Activated CD4-positive, alpha-beta memory T cell treated with anti-CD3 and anti-CD28 coated beads, Interleukin-2, amount 10 ng/mL, durations not matched to agents 7 days and 5 days (primary cell): ENCODE data around the gene SIGLEC15. TPM values are rescaled to one million over a fixed set of nuclear protein-coding genes. Genes with fewer than 3 reads are reported as not detected.

Source experiments
- CTCF ChIA-PET: fragments of 350-600 bp; sonication (Branson Sonifier 250); formaldehyde crosslinking; loops from one replicate; lab custom pipeline; 2021; ENCODE audit warnings: antibody characterized with exemption, inconsistent platforms; lab: Charles Lee
- POLR2A ChIA-PET: fragments of 350-600 bp; sonication (Branson Sonifier 250); formaldehyde crosslinking; loops from one replicate; lab custom pipeline; 2021; ENCODE audit warnings: antibody characterized with exemption; lab: Charles Lee
- DNase-seq: peaks from one replicate; pipeline ENCODE4 v3.0.0-alpha.2; 2020
- H3K27ac Mint-ChIP-seq: one replicate; pipeline ENCODE4 v1.8.0; 2021; ENCODE audit warnings: mild to moderate bottlenecking, mixed read lengths
- H3K27me3 Mint-ChIP-seq: one replicate; pipeline ENCODE4 v1.8.0; 2021; ENCODE audit warnings: mixed read lengths
- H3K36me3 Mint-ChIP-seq: one replicate; pipeline ENCODE4 v1.8.0; 2021; ENCODE audit warnings: low read depth, mixed read lengths
- H3K4me1 Mint-ChIP-seq: one replicate; pipeline ENCODE4 v1.8.0; 2021; ENCODE audit warnings: mixed read lengths
- H3K4me3 Mint-ChIP-seq: one replicate; pipeline ENCODE4 v1.8.0; 2021; ENCODE audit warnings: mild to moderate bottlenecking, mixed read lengths
- H3K9me3 Mint-ChIP-seq: one replicate; pipeline ENCODE4 v1.8.0; 2021; ENCODE audit warnings: mixed read lengths
- total RNA-seq, 2 experiments: library from RNA; stranded (reverse); gene quantifications; one replicate each; pipeline ENCODE4 v1.2.3, GENCODE V29; 2021

SIGLEC15 gene
- total RNA-seq, 2 experiments from 2014 or later = not detected

DNA sequence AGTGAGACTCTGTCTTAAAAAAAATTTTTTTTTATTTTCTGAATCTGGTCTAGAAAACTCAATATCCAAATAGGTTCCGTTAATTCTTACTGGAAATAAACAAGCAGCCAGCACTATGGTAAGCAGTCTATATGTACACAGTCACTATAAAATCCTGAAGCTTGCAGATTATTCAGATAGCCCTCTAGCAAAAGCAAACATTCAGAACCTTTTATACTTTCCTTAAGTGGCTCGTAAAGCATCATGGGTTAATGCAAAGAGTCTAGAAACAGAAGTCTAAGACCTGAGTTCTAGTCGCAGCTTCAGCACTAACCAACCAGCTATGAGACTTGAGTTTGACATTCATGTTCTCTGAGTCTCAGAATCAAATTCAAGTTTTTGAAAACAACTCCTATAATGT, 51.9 kb downstream of the SIGLEC15 start:
- peaks cover 65% of the 10 kb centered on the region for H3K36me3 Mint-ChIP-seq
- CTCF ChIA-PET = interaction anchor here (1.6 to 6.6 kb wide), 6 partner anchors 9 to 213 kb away, joined by 4 to 159 read pairs (median 46); partner anchors contain the start of gene SLC14A1
- H3K27me3 Mint-ChIP-seq = no peaks in the 10 kb centered on the region
- POLR2A ChIA-PET = no interaction called here
- H3K9me3 Mint-ChIP-seq = peaks cover 13% of the 10 kb centered on the region
- H3K27ac Mint-ChIP-seq = no peak overlapping the region
- H3K4me3 Mint-ChIP-seq = no peak overlapping the region
- H3K4me1 Mint-ChIP-seq = peaks cover 26% of the 10 kb centered on the region
- DNase-seq = no peak

DNA sequence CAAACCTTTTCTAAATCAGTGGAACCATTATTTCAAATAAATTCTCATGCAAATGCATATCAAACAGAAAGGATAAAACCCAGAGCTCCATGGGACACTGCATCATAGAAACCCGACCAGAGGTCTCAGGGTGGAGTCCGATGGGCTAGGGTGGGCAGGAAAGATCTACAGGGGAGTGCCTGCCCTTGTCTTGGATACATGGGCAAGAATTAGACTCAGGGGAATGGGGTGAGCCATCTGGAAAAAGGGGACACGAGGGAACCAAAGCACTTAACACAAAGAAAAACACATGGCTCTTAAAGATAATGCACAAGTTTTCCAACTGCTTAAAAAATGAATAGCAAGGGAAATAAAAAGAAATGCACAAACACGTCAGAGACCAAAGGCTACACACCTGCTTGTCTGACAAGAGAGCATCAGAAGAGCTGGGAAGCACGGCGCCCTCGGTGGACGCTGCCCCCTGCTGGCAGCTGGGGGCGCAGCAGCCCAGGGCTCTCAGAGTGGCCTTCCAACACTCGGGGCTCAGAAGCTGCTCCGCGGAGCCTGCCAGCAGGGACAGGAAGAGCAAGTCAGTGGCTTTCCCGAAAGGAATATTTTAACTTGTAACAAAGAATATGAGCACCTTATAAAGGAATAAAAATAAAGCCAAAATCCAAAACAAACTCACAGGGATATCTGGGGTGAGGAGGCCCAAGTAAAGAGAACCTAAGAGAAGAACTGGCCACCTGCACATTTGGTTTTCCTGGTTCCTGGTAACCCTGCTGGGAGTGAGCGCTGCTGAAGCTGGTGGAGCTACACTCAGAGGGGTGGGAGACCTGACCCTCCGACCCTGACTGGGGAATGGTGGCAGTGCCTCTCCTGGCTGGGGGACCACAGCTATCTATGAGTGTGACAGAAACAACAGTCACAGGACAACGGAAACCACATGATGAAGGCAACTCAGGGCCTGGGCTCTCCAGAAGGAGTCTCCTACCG, 54.5 kb downstream of the SIGLEC15 start:
- CTCF ChIA-PET = interaction anchor here (0.7 to 6.6 kb wide), 30 partner anchors 9 to 1067 kb away, joined by 3 to 159 read pairs (median 4); partner anchors contain the start of gene SLC14A1
- POLR2A ChIA-PET = no interaction called here
- Mint-ChIP-seq H3K4me1 (peaks cover 11% of the 10 kb centered on the region), H3K27me3 (no peaks in the 10 kb centered on the region), H3K36me3 (peaks cover 47% of the 10 kb centered on the region), H3K4me3 (no peak overlapping the region), H3K9me3 (peaks cover 2% of the 10 kb centered on the region), H3K27ac (no peak overlapping the region)
- peak; percentile 70 for DNase-seq

DNA sequence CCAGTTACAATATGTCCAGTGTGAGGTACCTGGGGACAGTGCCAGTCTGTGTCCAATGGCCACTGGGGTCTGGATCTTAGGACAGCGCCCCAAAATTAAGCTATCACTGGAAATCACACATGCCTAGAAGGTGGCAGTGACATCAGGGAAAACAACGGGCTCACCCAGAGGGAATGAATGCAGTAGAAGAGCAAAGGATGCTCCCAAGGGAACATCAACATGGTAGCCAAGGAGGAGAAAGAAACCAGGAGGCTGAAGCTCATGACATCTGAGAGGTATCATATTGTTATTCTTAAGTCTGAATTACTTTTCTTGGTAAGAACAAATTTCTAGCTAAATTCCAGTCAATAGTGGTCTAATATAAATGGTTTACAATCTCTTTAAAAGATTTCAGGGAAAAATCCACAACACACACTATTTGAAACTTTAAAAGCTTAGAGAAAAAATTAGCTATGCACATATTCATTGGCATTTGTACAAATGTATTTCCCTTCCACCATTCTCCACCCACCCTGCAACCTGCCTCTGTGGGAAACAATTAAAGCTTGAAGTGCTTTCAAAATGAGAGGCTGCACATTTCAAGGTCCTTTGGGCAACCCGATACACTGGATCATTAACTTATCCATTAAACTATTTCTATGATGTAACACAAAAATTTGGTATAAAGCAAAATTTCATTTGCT, 55.5 kb downstream of the SIGLEC15 start:
- CTCF ChIA-PET = interaction anchor here (0.7 to 6.6 kb wide), 15 partner anchors 8 to 1066 kb away, joined by 3 to 159 read pairs (median 9); partner anchors contain the start of gene SLC14A1
- Mint-ChIP-seq H3K27ac (no peak overlapping the region), H3K4me3 (no peak overlapping the region)

GRCh38 chr18:45887585-45887984, 62.1 kb downstream of the SIGLEC15 start:
- Mint-ChIP-seq H3K9me3 (no peaks in the 10 kb centered on the region), H3K27ac (no peak overlapping the region), H3K4me1 (no peaks in the 10 kb centered on the region), H3K36me3 (peaks cover 17% of the 10 kb centered on the region), H3K4me3 (no peak overlapping the region), H3K27me3 (no peaks in the 10 kb centered on the region)
- POLR2A ChIA-PET = no interaction called here
- CTCF ChIA-PET = no interaction called here
- no peak for DNase-seq

More for the DNA sequence above, 55.5 kb downstream of the SIGLEC15 start:
- Mint-ChIP-seq H3K27me3 (no peaks in the 10 kb centered on the region), H3K36me3 (peaks cover 41% of the 10 kb centered on the region), H3K4me1 (peaks cover 5% of the 10 kb centered on the region), H3K9me3 (no peaks in the 10 kb centered on the region)
- DNase-seq = no peak
- POLR2A ChIA-PET = interaction anchor here (1.0 kb wide), 1 partner anchor 215 kb away, joined by 5 read pairs; no protein-coding TSS in a partner anchor

- Mint-ChIP-seq H3K27ac (no peak overlapping the region), H3K9me3 (no peaks in the 10 kb centered on the region)
- CTCF ChIA-PET = no interaction called here
These were observed 64.1 kb downstream of the SIGLEC15 start for GRCh38 chr18:45889419-45890064.

DNA sequence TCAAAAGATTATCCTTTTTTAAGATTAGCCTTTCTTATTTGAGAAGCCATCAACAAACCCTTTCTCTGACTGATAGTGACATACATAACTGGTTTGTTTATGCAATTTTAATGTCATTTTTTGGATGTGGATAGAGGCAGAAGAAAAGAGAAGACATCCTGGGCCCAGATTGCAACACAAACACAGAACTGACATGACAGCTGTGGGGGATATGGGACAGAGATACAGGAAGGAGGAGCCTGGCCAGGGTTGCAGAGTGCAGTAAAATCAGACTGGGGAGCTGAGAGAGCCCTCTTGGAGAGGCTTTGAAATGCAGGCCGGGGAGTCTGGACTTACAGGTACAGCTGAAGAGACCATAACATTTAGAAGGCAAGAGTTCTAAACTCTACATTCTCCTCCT, 65.1 kb downstream of the SIGLEC15 start:
- Mint-ChIP-seq H3K27ac (no peak overlapping the region), H3K4me1 (no peaks in the 10 kb centered on the region), H3K27me3 (no peaks in the 10 kb centered on the region), H3K36me3 (peaks cover 13% of the 10 kb centered on the region), H3K4me3 (no peak overlapping the region), H3K9me3 (no peaks in the 10 kb centered on the region)
- CTCF ChIA-PET = interaction anchor here (0.6 to 1.3 kb wide), 3 partner anchors 9 to 49 kb away, joined by 3 to 5 read pairs (median 4); no protein-coding TSS in a partner anchor
- POLR2A ChIA-PET = no interaction called here
- DNase-seq = no peak

More at GRCh38 chr18:45889419-45890064, 64.1 kb downstream of the SIGLEC15 start:
- POLR2A ChIA-PET = no interaction called here
- H3K27me3 Mint-ChIP-seq = no peaks in the 10 kb centered on the region
- H3K36me3 Mint-ChIP-seq = peaks cover 13% of the 10 kb centered on the region
- DNase-seq = no peak
- no peaks in the 10 kb centered on the region for H3K4me1 Mint-ChIP-seq
- no peak overlapping the region for H3K4me3 Mint-ChIP-seq

- POLR2A ChIA-PET = no interaction called here
- no peaks in the 10 kb centered on the region for H3K9me3 Mint-ChIP-seq
- H3K36me3 Mint-ChIP-seq = peaks cover 14% of the 10 kb centered on the region
- no peaks in the 10 kb centered on the region for H3K27me3 Mint-ChIP-seq
- CTCF ChIA-PET = interaction anchor here (0.7 kb wide), 1 partner anchor 66 kb away, joined by 4 read pairs; no protein-coding TSS in a partner anchor
- H3K4me1 Mint-ChIP-seq = peaks cover 2% of the 10 kb centered on the region
- no peak overlapping the region for H3K27ac Mint-ChIP-seq
- no peak for DNase-seq
- H3K4me3 Mint-ChIP-seq = no peak overlapping the region
These were observed 66.3 kb downstream of the SIGLEC15 start for GRCh38 chr18:45891806-45892205.

Other genes starting within 250 kb of the SIGLEC15 start
- gene SLC14A2, start 210.2 kb upstream of the SIGLEC15 start, total RNA-seq = under 1 TPM; 0.05 to 0.18 TPM
- gene SLC14A1, start 101.5 kb upstream of the SIGLEC15 start, total RNA-seq = 1 to 10 TPM; 1.5 to 2.7 TPM
- gene EPG5, start 141.7 kb downstream of the SIGLEC15 start, total RNA-seq = 10 to 100 TPM; 28.7 to 29.0 TPM
- 1 to 10 TPM; 7.9 to 8.3 TPM for gene PSTPIP2, start 246.6 kb downstream of the SIGLEC15 start, total RNA-seq